Right forelimb (tissue), 1 donor: ENCODE measurements around the gene TNS3.

Source experiments
- DNase-seq: peaks from one replicate; pipeline ENCODE4 v3.0.0-alpha.2; 2018

Gene TNS3

DNA sequence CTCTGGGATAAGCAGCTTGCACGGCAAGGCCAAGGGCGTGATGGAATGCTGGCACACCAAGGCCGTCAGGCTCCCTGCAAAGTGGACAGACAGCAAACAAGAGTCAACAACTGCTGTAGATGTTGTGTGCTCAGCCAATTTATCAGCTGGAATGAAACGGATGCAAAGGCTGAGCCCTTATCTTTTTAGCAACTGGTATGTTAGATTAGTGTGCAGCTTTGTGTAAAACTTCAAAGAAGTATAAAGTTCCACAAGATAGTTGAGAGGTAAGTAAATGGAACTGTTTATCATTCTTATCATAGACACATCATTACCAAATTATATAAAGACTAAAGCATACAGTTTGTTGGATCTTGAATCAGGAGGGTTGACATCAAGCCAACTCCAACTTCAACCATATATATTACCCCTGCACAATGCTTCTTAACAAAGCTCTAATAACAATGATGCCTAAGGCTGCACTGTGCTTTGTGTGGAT, 289.0 kb downstream of the TNS3 start:
- DNase-seq, result no peak

DNA sequence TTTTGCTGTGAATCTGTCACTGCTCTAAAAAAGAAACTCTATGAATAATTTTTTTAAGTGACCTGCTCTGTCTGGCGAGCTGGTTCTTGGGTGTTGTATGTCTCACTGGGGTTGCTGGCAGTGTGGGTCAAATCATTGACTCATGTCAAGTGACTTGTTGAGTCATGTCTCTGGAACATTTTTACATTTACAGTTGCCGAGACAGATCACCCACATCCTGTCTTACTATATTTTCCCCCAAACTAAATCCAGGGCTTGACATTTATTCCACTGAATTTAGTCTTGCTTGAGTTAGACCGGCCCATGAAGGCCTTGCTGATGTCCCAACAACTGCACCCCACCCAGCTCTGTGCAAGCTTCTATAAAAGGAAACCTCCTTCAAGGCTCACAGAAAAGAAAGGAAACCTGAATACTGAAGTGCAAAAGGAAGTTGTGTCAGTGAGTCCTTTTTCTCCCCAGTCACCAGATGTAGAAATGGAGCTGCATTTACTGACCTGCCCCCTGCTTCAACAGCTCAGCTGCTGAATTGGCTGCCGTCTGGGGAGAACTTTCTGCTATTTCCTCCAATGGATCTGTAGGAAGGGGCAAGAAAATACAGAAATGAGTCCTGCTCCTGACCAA, 290.3 kb downstream of the TNS3 start:
- DNase-seq, result no peak

DNA sequence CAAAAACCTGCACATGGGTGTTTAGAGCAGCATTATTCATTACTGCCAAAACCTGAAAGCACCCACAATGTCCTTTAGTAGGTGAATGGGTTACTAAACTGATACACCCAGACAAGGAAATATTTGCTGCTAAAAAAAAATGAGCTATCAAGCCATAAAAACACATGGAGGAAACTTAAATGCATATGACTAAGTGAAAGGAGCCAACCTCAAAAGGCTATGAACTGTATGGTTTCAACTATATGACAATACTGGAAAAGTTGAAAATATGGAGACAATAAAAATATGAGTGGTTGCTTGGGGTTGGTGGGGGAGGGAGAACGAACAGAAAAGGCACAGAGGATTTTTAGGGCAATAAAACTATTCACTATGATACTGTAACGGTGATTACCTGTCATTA, 291.0 kb downstream of the TNS3 start:
- DNase-seq, result no peak

- no peak for DNase-seq
These were observed 291.4 kb downstream of the TNS3 start for GRCh38 chr7:47290466-47290865.

DNA sequence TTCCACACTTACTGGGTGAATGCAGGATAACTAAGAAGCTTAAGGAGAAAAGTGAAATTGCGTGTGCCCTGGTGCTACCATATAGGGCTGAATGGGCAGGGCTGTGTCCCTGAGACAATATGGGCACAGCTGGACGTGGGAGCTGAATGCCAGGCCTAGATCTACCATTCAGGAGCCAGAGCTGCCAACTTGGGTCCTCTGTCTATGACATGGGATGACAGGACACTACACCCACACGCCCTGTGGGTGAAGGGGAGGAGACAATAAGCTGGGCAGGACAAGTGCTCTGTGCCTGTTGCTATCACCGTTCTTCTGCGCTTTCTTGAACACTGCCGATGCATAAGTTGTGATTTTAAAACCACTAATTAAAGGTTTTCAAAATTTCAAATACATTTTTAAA, 293.9 kb downstream of the TNS3 start:
- no peak for DNase-seq

- no peak for DNase-seq
These were observed 295.9 kb downstream of the TNS3 start for GRCh38 chr7:47285860-47286491.

DNA sequence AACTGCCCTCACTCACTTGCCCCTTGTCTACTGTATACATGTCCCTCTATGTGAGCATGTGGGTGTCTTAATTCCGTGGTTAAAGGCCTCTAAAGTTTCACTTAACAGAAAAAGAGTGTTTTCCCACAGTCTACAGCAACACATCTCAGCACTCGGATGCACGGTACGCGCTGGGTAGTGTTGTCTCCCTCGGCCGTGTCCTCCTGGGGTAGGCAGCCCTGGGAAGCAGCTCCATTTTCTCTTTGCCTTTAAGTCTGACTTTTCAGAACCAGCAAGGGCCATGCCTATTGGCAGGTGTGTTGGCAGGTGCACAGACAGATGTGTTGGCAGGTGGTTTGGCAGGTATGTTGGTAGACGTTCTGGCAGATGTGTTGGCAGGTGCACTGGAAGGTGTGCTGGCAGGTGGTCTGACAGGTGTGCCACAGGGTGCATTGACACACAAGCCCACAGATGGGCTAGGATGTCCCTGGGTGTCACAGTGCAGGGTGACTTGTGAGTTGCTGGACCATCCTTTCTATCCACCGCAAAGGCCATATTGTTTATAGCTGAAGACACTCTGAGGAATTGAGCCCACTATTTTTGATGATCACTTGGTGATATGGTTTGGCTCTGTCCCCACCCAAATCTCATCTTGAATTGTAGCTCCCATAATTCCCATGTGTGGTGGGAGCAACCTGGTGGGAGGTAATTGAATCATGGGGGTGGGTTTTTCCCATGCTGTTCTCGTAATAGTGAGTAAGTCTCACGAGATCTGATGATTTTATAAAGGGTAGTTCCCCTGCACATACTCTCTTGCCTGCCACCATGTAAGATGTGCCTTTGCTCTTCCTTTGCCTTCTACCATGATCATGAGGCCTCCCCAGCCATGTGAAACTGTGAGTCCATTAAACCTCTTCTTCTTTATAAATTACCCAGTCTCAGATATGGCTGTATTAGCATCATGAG, 296.9 kb downstream of the TNS3 start:
- no peak for DNase-seq

- DNase-seq, result no peak
These were observed 298.3 kb downstream of the TNS3 start for GRCh38 chr7:47283497-47284131.

- no peak for DNase-seq
These were observed 299.0 kb downstream of the TNS3 start for GRCh38 chr7:47282790-47283496.

DNA sequence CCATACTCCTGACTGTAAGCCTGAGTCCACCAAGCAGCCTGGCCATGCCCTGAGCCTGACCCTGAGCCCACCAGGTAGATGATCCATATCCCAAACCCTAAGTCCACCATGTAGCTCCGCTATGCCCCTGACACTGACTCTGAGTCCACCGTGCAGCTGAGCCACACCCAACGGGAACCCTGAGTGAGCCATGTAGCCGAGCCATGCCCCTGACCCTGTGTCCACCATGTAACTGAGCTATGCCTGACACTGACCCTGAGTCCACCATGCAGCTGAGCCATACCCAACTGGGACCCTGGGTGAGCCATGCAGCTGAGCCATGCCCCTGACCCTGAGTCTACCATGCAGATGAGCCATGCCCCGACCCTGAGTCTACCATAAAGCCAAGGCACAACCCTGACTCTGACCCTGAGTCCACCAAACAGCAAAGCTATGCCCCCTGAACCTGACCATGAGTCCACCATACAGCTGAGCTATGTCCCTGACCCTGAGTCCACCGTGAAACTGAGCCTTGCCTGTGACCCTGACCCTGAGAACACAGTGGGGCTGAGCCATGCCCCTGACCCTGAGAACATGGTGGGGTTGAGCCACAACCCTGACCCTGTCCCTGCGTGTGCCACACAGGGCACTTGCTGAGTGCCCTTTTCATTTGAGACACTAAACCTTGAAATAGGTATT, 299.8 kb downstream of the TNS3 start:
- no peak for DNase-seq

DNA sequence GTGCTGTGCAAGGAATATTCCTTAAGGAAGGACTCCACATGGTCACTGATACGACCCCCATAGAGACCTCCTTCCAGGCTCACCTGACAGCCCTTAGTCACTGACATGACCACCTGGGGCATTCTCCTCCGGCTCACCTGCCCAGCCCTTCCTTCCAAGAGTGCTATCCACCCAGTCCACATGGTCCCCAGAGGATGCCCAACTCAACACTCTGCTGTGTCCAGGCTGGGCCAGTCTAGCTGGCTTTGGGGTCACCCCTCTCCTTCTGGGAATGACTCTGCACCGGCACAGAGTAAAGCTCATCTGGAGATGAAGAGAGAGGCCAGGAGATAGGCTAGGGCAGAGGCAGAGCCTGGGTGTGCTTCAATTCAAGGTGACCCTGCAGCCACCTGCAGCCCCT, 300.8 kb downstream of the TNS3 start:
- no peak for DNase-seq

- DNase-seq, result no peak
These were observed 301.8 kb downstream of the TNS3 start for GRCh38 chr7:47280114-47280513.

- no peak for DNase-seq
These were observed 303.9 kb downstream of the TNS3 start for GRCh38 chr7:47278043-47278442.

DNA sequence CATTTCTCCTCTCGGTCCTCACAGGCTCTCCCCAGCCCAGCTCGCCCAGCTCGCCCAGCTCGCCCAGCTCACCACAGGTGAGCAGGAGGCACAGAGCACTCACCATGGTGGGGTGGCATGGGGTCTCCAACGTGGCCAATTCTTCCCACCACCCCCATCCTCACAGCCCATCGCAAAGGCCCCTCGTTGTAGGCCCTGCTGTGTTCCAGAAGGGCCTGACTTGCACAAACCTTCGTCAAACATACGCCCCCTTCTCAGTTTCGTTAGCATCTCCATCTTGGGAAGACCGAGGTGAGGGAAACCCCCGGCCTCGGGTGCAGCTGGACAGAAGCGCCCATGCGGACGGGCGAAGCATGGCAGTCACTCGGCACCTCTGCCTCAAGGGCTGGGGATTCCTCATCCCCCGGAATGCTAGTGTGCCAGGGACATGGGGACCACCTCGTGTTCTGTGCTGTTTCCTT, 304.6 kb downstream of the TNS3 start:
- DNase-seq, result no peak

GRCh38 chr7:47273974-47274766, 307.7 kb downstream of the TNS3 start:
- DNase-seq, result no peak

DNA sequence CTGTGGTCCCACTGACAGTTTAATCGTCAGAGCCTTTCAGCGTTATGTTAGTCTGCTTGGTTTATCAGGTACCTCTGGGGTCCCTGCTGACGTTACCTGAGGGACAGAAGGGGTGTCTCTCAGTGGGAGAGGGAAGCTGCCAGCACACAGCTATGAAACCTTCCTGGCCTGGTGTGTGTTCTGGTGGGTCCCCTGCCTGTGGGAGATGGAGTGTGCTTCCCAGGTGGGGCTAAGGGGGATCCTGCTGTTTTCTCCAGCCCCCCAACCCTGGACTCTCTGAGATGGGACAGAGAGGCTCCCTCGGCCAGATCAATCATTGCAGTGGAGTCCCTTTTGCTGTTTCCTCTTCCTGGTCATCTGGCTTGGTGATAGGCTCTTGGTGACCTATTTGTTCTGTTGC, 308.8 kb downstream of the TNS3 start:
- no peak for DNase-seq

- no peak for DNase-seq
These were observed 310.2 kb downstream of the TNS3 start for GRCh38 chr7:47271749-47272148.

DNA sequence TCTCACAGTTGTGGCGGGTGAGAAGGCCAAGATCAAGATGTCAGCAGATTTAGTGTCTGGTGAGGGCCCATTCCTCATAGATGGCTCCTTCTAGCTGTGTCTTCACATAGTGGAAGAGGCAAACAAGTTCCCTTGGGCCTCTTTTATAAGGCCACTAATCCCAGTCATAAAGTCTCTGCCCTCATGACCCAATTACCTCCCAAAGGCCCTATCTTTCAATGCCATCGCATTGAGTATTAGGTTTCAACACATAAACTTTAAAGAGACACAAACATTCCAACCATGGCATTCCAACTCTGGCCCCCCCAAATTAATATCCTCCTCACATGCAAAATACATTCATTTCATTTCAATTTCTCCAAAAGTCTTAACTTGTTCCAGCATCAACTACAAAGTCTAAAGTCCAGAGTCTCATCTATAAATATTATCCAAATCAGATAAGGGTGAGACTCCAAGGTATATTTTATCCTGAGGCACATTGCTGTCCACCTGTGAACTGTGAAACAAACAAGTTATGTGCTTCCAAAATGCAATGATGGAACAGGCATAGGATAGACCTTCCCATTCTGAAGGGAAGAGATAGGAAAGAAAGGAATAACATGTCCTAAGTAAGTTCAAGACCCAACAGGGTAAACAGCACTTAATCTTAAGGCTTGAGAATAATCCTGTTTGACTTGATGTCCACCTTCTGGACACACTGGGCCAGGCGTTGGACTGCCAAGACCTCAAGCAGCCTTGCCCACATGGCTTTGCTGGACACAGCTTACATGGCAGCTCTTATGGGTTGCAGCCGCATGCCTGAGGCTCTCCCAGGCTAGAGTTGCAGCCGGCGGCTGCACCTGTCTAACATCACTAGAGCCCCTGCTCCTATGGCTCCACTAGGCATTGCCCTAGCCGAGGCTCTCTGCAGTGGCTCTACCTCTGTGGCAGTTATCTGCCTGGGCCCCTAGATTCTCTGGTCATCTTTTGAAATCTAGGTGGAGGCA, 312.8 kb downstream of the TNS3 start:
- no peak for DNase-seq

GRCh38 chr7:47267346-47267745, 314.6 kb downstream of the TNS3 start:
- no peak for DNase-seq

GRCh38 chr7:47266799-47267198, 315.1 kb downstream of the TNS3 start:
- peak; percentile 35 for DNase-seq
